OCI-LY7 (cell line): ENCODE measurements around the gene KIZ. TPM values are rescaled to one million over a fixed set of nuclear protein-coding genes. Genes with fewer than 3 reads are reported as not detected.

Experiments used
- BruUV-seq: library from RNA; stranded (reverse); fragments of 400-500 nt; replicated peaks from 2 replicates; lab custom pipeline; 2021; lab: Mats Ljungman, UMichigan
- CTCF ChIA-PET: fragments of 300-600 bp; sonication (Branson Sonifier 250); formaldehyde crosslinking; loops from one replicate; lab custom pipeline; 2022; ENCODE audit warnings: antibody characterized with exemption; ENCODE audit not compliant: unreplicated experiment; lab: Charles Lee
- POLR2A ChIA-PET: fragments of 300-600 bp; sonication (Branson Sonifier 250); formaldehyde crosslinking; loops from one replicate; lab custom pipeline; 2022; ENCODE audit warnings: antibody characterized with exemption; lab: Charles Lee
- DNase-seq: peaks from one replicate; pipeline ENCODE4 v3.0.0-alpha.2; 2015; ENCODE audit warnings: low spot score
- H2AFZ ChIP-seq: fragments of 200-600 bp; sonication (generic), shearing (Covaris generic); 2 replicates; pipeline ENCODE4 v1.6.1; 2014; ENCODE audit warnings: mild to moderate bottlenecking, antibody characterized with exemption, low read length, moderate library complexity
- H3K27ac ChIP-seq: fragments of 200-600 bp; sonication (generic); 2 replicates; pipeline ENCODE4 v1.5.1; 2014; ENCODE audit warnings: mixed run types, low read depth, mild to moderate bottlenecking, moderate library complexity, low read length, inconsistent platforms; ENCODE audit not compliant: poor library complexity, severe bottlenecking
- H3K36me3 ChIP-seq: fragments of 200-600 bp; sonication (generic); 2 replicates; pipeline ENCODE4 v1.6.1; 2014; ENCODE audit warnings: mild to moderate bottlenecking, antibody characterized with exemption, low read length, moderate library complexity, mixed read lengths; ENCODE audit not compliant: insufficient read depth
- H3K4me1 ChIP-seq: fragments of 200-600 bp; sonication (generic); 2 replicates; pipeline ENCODE4 v1.5.1; 2014; ENCODE audit warnings: mild to moderate bottlenecking, low read length; ENCODE audit not compliant: insufficient read depth, poor library complexity, severe bottlenecking
- H3K4me2 ChIP-seq: fragments of 200-600 bp; sonication (generic); 2 replicates; pipeline ENCODE4 v1.6.1; 2014; ENCODE audit warnings: mild to moderate bottlenecking, low read length
- H3K4me3 ChIP-seq: fragments of 200-600 bp; sonication (generic); 2 replicates; pipeline ENCODE4 v1.5.1; 2014; ENCODE audit warnings: mild to moderate bottlenecking, low read depth, low read length; ENCODE audit not compliant: poor library complexity, severe bottlenecking
- H3K79me2 ChIP-seq: fragments of 200-600 bp; sonication (generic); 2 replicates; pipeline ENCODE4 v1.6.1; 2016; ENCODE audit warnings: low read depth, mild to moderate bottlenecking, low read length, moderate library complexity, mixed read lengths; ENCODE audit not compliant: insufficient read depth
- H3K9me2 ChIP-seq: fragments of 200-600 bp; sonication (generic); 2 replicates; pipeline ENCODE4 v1.6.1; 2016; ENCODE audit warnings: mild to moderate bottlenecking, low read length, mixed read lengths; ENCODE audit not compliant: insufficient read depth
- H3K9me3 ChIP-seq: fragments of 200-600 bp; sonication (generic); 2 replicates; pipeline ENCODE4 v1.6.1; 2014; ENCODE audit warnings: mild to moderate bottlenecking, mixed run types, low read length, mixed read lengths
- H4K20me1 ChIP-seq: fragments of 200-600 bp; sonication (generic); 2 replicates; pipeline ENCODE4 v1.6.1; 2014; ENCODE audit warnings: mild to moderate bottlenecking, antibody characterized with exemption, low read length, moderate library complexity, mixed read lengths; ENCODE audit not compliant: insufficient read depth
- EZH2phosphoT487 ChIP-seq: fragments of 200-600 bp; sonication (generic); IDR thresholded peaks from 2 replicates; pipeline ENCODE4 v1.6.1; 2018; ENCODE audit warnings: low read depth, borderline replicate concordance, mild to moderate bottlenecking, mixed run types, antibody characterized with exemption, low read length, moderate library complexity, mixed read lengths
- intact Hi-C: fragments of 100-400 bp; cut with micrococcal nuclease; formaldehyde crosslinking; loops from one replicate; pipeline ENCODE4 v1.10.0; 2022; ENCODE audit not compliant: unreplicated experiment
- total RNA-seq, 2 experiments: library from RNA; depleted of rRNA in 1 of 2; stranded (reverse); fragments of >200 nt in 1 of 2; shearing (Covaris generic) in 1 of 2; gene quantifications; 2 replicates each; pipeline ENCODE4 v1.2.3, GENCODE V29; 2014 to 2022
- TF ChIP-seq, protein P1 (sequence below): fragments of 200-600 bp; sonication (generic); conservative IDR thresholded peaks from 2 replicates; pipeline ENCODE4 v1.5.1; 2014; ENCODE audit warnings: mild to moderate bottlenecking, antibody characterized with exemption, low read length, moderate library complexity, mixed read lengths

Gene KIZ
- total RNA-seq, 2 experiments from 2014 or later, result 16.0 to 23.7 TPM

DNA sequence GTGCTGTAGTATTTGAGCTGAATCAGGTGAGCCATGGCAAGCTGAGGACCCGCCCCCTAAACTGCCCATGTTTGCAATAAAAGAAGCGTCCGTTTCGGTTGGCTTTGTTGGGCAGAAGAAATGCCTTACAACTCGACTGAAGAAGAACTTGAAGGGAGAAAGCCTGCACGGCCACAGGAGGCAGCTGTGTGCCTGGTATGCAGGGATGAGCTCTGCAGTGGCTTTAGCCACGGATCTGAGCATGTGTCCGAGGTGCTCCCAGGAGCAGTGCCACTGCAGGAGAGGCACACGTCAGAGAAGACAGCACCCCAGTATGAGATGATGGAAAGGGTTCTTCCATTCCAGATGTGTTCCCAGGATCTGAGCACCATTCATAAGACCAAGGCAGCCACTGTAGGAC lies 23.5 kb downstream of the KIZ start:
- no peak overlapping the region for H3K4me3 ChIP-seq
- no peaks in the 10 kb centered on the region for H3K4me1 ChIP-seq
- H3K27ac ChIP-seq, result no peak overlapping the region
- H4K20me1 ChIP-seq, result no peaks in the 10 kb centered on the region
- no peaks in the 10 kb centered on the region for H3K79me2 ChIP-seq
- no peaks in the 10 kb centered on the region for H3K9me2 ChIP-seq
- H3K9me3 ChIP-seq, result no peaks in the 10 kb centered on the region
- DNase-seq, result no peak
- no peak overlapping the region for H2AFZ ChIP-seq
- TF ChIP-seq, protein P1, sequence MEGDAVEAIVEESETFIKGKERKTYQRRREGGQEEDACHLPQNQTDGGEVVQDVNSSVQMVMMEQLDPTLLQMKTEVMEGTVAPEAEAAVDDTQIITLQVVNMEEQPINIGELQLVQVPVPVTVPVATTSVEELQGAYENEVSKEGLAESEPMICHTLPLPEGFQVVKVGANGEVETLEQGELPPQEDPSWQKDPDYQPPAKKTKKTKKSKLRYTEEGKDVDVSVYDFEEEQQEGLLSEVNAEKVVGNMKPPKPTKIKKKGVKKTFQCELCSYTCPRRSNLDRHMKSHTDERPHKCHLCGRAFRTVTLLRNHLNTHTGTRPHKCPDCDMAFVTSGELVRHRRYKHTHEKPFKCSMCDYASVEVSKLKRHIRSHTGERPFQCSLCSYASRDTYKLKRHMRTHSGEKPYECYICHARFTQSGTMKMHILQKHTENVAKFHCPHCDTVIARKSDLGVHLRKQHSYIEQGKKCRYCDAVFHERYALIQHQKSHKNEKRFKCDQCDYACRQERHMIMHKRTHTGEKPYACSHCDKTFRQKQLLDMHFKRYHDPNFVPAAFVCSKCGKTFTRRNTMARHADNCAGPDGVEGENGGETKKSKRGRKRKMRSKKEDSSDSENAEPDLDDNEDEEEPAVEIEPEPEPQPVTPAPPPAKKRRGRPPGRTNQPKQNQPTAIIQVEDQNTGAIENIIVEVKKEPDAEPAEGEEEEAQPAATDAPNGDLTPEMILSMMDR, result no peak
- no peak overlapping the region for H3K4me2 ChIP-seq
- ChIA-PET POLR2A (no interaction called here), CTCF (no interaction called here)
- H3K36me3 ChIP-seq, result no peaks in the 10 kb centered on the region
- no TSS peak for BruUV-seq
- intact Hi-C loops, result no loop called here

DNA sequence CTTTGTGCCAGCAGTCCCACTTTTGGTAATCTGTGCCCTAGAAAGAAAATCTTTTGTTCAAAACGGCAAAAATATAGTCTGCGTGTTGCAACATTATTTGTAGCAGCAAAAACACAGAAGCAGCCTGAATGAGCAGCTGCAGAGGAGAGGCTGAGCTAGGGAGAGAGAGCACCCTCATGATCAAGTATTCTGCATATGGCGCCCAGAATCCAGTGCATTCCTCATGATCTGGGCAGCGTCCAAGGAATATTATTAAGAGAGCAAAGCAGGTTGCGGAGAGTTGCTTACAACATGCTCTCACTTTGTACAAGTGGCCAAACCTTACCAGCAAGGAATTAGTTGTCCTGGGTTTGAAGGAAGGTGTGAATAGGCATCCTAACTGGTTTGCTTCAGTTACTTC lies 25.9 kb downstream of the KIZ start:
- BruUV-seq, result no TSS peak
- CTCF ChIA-PET, result no interaction called here
- H3K4me2 ChIP-seq, result no peak overlapping the region

DNA sequence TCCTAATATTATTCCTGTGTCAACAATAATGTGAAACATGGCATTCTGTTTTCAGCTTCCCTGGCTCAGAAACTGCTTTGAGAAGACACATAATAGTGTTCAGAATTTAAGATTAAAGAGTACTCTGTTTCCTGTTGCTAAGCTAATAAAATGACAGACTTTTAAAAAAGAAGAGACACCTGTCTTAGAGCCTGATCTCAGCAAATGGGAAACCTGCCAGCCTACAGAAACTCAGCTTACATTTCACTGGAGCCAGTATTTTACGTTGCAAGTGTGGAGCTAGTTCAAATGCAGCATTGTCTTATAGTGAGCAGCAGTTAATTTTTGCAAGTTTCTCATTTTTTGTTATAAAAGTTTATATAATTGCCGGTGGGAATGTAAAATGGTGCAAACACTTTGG lies 28.8 kb downstream of the KIZ start:
- Histone ChIP-seq H3K4me2 (no peak overlapping the region), H3K79me2 (no peaks in the 10 kb centered on the region), H3K4me1 (peaks cover 22% of the 10 kb centered on the region), H3K36me3 (peaks cover 6% of the 10 kb centered on the region; the same call in 1 of the 2 replicates), H3K9me3 (no peaks in the 10 kb centered on the region), H4K20me1 (no peaks in the 10 kb centered on the region), H3K9me2 (no peaks in the 10 kb centered on the region), H3K4me3 (no peak overlapping the region), H3K27ac (no peak overlapping the region), H2AFZ (no peak overlapping the region)
- ChIA-PET POLR2A (no interaction called here), CTCF (no interaction called here)
- DNase-seq, result no peak
- TF ChIP-seq, protein P1, result no peak
- TF ChIP-seq EZH2phosphoT487, result no peak
- intact Hi-C loops, result no loop called here
- BruUV-seq, result no TSS peak

More for the DNA sequence above, 25.9 kb downstream of the KIZ start:
- POLR2A ChIA-PET, result no interaction called here
- no peak for TF ChIP-seq EZH2phosphoT487
- TF ChIP-seq, protein P1, result no peak
- Histone ChIP-seq H2AFZ (no peak overlapping the region), H3K27ac (no peak overlapping the region), H4K20me1 (no peaks in the 10 kb centered on the region), H3K4me3 (no peak overlapping the region), H3K4me1 (no peaks in the 10 kb centered on the region), H3K36me3 (peaks cover 6% of the 10 kb centered on the region; the same call in 1 of the 2 replicates), H3K9me2 (no peaks in the 10 kb centered on the region), H3K79me2 (no peaks in the 10 kb centered on the region), H3K9me3 (no peaks in the 10 kb centered on the region)
- intact Hi-C loops, result no loop called here
- no peak for DNase-seq
